ENCODE measurements around the gene MUC6. TPM values are rescaled to one million over a fixed set of nuclear protein-coding genes. Genes with fewer than 3 reads are reported as not detected.

Gene MUC6
- total and polyA plus RNA-seq, 2 of the 8 experiments (the other 6 are each of a cell fraction or from before 2014, with no cell fraction given) = not detected

- TF ChIP-seq E2F6 (IDR thresholded peaks at IDR 0.05) (no peak), HDAC6 (IDR thresholded peaks at IDR 0.05; ENCODE audit: low read depth, low read length) (no peak)
These were observed 35.9 kb downstream of the MUC6 start (continued) for GRCh38 chr11:1000357-1001278.

Measured in H1 (cell line).